Activated CD4-positive, alpha-beta T cell treated with anti-CD3 and anti-CD28 coated beads for 24 hours (primary cell): ENCODE results near the gene ADGRA1.
"Not testable (repeated sequence)": the region's sequence is repeated elsewhere in the genome, so short reads cannot be mapped to it uniquely, and the experiment has no call there.

Experiments
- DNase-seq, 2 donors: peaks; one replicate each; pipeline ENCODE4 v3.0.0-alpha.2; 2020; ENCODE audit warnings: low read depth in 2 of 2

The ADGRA1 gene

DNA sequence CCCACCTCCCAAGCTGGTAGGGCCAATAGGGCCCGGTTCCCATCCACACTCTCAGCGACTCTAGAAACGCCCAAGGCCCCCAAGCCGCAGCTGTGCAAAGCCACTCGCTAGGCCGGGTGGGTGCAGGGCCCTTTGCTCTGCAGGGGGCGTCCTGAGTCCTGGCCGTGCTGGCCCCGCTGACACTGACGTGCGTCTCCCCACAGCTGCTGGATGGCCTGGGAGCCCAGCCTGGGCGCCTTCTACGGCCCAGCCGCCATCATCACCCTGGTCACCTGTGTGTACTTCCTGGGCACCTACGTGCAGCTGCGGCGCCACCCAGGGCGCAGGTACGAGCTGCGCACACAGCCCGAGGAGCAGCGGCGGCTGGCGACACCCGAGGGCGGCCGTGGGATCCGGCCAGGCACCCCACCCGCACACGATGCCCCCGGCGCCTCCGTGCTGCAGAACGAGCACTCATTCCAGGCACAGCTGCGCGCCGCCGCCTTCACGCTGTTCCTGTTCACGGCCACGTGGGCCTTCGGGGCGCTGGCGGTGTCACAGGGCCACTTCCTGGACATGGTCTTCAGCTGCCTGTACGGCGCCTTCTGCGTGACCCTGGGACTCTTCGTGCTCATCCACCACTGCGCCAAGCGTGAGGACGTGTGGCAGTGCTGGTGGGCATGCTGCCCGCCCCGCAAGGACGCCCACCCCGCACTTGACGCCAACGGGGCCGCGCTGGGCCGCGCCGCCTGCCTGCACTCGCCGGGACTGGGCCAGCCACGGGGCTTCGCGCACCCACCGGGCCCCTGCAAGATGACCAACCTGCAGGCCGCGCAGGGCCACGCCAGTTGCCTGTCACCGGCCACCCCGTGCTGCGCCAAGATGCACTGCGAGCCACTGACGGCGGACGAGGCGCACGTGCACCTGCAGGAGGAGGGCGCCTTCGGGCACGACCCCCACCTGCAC lies 40.7 kb downstream of the ADGRA1 start:
- no peak for DNase-seq

DNA sequence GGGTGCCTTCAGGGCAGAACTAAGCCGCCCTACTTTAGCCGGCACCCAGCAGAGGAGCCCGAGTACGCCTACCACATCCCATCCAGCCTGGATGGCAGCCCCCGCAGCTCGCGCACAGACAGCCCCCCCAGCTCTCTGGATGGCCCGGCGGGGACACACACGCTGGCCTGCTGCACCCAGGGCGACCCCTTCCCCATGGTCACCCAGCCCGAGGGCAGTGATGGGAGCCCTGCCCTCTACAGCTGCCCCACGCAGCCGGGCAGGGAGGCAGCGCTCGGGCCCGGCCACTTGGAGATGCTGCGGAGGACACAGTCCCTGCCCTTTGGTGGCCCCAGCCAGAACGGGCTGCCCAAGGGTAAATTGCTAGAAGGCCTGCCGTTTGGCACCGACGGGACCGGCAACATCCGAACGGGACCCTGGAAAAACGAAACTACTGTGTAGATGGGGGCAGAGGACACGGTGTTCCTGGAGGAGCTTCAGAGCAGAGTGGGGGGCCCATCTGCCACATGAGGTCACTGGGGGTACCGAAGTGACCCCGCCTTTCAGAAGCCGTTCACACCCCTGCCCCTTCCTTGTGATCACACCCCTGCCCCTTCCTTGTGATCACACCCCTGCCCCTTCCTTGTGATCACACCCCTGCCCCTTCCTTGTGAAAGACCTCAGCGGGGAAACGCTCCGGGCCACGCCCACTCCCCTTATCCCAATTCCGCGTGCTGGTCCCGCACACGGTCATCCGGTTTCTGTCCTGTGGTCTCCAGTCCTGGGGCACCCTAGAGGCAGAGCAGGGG lies 41.5 kb downstream of the ADGRA1 start:
- DNase-seq = no peak

DNA sequence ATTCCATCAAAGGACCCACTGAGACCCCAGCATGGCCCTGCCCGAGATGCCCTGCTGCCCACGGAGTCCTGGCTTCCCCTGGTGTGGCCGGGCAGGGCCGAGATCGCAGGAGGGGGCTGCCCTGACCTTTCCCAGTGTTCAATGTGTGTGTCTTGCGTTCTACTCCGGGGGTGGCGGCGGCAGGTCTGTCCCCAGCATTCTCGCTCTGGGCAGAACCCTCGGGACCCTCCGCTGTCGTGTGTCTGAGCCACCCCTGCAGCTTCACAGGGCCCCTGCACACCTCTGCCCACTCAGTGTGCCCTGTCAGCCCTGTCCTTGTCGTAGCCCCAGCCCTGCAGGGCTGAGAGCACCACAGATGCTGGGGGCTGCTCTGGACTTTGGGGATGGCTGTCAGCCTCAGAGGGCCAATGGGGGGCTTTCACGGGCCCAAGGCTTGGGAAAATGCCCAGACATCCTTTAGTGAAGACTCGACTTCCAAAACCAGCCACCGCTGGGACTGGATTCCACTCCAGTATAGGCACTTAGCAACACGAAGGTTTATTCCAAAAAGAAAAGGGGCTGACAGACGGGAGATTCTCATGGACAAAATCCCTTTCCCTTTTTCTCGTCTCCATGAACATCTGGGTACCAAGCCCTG lies 42.3 kb downstream of the ADGRA1 start:
- no peak for DNase-seq

DNA sequence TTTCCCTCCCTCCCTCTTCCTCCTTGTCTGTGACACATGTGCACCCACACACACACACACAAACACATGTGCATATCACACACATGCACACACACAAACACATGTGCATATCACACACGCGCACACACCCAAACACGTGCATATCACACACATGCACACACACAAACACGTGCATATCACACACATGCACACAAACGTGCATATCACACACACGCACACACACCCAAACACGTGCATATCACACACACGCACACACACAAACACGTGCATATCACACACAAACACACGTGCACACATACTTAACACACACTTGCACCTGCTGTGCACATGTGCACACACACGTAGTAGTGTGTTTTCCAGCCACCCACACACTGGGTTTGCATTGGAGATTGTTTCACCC lies 42.9 kb downstream of the ADGRA1 start:
- no peak for DNase-seq

DNA sequence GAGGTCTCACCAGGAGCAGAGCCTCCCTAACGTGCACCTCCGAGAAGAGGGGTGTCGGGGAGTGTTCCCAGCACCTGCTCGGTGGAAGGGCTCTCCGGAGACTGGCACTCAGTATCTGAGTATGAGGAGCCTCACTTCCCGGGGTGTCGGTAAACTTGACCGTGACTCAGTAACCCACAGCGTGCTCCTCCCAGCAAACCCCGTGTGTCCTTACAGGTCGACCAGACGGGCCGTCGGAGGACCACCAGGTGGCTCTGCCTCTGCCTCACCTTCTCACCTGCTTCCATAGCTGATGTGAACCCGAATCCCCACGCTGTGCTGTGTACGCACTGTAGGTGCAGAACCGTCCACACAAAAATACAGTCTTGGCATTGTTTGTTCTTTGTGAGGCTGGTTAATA lies 43.3 kb downstream of the ADGRA1 start:
- DNase-seq = no peak

DNA sequence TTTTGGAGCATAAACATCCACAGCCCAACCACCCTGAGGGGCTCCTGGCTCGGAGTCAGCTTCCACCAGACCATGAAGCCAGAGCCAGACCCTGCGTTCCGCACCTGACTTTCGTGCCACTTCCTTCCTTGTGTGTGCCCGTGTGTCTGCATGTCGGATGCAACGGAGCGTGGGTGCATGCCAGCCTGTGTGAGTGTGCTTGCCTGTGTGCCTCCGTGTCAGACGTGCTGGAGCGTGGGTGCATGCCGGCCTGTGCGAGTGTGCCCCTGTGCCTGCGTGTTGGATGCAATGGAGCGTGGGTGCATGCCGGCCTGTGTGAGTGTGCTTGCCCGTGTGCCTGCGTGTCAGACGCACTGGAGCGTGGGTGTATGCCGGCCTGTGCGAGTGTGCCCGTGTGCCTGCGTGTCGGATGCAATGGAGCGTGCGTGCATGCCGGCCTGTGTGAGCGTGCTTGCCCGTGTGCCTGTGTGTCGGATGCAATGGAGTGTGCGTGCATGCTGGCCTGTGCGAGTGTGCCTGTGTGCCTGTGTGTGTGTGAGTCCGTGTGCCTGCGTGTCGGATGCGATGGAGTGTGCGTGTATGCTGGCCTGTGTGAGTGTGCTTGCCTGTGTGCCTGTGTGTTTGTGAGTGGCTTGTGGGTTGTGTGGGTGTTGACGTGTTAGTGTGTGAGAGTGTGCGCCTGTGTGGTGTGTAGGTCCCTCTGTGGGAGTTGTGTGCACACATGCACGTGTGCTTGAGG lies 44.2 kb downstream of the ADGRA1 start:
- no peak for DNase-seq

DNA sequence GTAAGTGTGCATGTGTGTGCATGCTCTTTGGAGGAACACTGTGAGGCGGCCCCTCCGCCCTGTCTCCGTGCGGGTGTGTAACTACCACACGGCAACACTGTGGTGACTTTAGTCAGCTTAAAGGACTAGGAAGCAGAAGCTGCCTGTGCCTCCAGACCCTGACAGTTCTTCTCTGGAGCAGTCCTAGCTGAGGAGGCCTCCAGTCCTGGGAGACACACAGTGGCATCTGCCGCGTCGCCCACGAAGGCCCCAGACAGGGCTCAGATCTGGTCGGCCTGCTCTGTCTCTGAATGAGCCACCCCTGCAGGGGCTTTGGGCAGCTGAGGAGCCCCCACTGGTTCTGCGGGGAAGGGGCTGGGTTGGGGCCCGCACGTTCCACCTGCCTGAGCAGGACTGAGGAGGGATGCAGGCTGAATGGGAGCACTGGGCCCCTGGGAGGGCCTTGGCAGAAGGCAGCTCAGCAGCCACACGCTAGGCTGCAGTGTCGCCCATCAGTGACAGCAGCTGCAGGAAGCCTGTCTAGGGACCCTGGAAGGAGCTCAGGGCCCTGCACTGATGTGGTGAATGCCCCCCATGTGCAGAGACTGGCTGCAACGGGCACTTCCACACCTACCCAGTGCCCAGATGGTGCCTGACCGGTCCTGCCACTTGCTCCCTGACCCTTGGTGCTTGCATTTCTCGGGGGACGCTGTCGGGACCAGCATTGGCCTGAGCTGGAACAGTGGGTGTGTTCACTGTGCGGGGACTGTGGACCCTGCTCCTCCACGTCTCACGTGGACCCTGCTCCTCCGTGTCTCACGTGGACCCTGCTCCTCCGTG lies 45.0 kb downstream of the ADGRA1 start:
- no peak for DNase-seq

DNA sequence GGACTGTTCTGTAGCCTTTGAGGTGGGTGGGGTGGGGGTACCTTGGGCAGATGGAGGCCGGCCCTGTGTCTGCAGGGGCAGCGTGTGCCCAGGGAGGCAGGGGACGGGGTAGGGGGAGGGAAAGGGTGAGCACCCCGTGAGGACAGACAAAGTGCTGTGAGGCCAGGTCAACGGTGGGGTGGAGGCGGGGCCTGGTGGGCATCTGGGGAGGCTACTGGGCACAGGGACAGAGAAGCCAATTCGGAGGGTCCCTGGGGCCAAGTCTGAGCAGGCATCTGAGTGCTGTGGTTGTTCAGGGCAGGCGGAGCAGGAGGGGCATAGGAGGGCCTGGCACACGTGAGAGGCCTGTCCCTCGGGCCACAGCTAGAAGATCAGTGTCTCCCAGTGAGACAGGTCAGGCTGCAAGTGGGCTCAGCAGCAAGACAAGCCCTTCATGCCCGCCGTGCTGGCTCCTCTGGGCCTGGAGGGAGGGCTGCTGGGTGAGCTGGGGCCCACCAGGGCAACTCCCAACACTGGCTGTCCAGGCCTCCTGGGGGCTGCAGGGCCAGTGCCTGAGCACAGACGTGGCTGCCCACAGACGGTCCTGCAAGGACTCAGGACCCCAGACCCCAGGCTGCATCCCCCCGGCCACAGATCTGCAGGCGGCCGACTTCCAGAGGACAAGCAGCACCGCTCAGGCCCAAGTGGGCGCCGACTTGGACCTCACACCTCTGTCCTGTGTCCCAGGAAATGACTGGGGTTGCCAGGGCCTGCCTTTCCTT lies 45.9 kb downstream of the ADGRA1 start:
- no peak for DNase-seq

DNA sequence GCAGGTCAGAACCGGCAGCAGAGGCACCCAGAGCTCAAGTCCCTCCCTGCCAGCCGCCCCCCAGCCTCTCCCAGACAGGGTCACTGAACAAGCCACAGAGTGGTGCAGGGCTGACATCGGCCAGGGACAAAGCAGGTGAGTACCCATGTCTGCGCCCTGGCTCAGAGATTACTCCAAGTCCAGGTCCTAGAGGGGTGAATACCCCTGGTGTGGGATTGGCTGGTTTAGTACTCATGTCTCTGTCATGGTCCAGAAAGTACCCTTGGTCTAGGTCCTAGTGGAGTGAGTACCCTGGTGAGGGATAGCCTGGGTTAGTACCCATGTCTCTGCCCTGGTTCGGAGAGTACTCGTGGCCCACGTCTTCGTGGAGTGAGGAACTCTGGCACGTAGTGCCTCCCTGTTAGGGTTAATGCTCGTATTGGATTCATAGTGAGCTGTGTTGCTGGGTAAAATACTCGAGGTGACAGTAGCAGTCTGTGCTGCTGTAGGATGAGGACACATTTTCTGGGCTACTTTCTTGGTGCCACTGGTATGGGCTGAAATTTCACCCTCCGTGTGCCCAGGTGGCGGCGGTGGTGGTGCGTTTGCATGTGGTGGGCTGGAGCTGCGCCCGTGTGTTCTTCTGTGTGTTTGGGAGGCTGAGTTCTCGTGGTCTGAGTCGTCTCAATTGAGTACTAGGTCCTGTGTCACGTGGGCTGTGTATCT lies 46.8 kb downstream of the ADGRA1 start:
- no peak for DNase-seq

DNA sequence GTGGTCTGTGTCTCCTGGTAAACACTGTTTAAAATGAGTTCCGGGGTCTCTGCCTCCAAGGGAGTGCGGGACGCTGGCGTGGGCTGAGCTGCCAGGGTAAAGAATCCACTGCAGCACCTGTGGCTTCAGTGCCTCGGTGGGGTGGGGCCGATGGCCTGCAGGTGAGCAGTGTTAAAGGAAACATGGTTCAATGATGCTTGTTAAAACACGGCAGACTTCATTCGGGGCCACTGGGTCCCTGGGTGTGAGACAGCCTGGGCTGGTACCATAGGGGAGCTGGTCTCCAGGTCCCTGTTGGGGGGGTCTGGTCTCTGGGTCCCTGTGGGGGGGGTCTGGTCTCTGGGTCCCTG lies 47.4 kb downstream of the ADGRA1 start:
- DNase-seq = no peak

DNA sequence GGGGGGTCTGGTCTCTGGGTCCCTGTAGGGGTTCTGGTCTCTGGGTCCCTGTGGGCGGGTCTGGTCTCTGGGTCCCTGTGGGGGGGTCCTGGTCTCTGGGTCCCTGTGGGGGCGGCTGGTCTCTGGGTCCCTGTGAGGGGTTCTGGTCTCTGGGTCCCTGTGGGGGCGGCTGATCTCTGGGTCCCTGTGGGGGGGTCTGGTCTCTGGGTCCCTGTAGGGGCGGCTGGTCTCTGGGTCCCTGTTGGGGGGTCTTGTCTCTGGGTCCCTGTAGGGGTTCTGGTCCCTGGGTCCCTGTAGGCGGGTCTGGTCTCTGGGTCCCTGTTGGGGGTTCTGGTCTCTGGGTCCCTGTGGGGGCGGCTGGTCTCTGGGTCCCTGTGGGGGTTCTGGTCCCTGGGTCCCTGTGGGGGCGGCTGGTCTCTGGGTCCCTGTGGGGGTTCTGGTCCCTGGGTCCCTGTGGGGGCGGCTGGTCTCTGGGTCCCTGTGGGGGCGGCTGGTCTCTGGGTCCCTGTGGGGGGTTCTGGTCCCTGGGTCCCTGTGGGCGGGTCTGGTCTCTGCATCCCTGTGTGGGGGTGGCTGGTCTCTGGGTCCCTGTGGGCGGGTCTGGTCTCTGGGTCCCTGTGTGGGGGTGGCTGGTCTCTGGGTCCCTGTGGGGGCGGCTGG lies 49.9 kb downstream of the ADGRA1 start:
- not testable (repeated sequence) for DNase-seq

DNA sequence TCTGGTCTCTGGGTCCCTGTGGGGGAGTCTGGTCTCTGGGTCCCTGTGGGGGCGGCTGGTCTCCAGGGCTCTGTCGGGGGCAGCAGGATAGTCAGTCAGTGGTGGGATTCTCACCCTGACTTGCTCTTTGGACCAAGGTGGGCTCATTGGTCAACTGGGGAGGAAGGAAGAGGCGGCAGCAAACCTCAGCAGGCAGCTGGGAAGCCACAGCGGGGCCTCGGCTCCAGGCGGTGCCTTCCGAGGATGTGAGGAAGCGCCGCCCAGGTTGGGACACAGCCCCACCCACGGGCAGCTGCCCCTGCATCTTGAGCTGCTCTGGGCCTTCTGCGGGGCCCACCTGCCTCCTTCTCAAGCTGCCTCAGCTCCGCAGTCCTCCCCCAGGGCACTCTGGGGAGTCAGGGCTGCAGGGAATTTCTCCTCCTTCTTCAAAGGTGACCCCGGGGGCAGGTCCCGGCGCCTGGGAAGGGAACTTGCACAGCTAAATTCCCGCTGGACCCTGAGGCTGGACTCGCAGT lies 51.9 kb downstream of the ADGRA1 start:
- no peak for DNase-seq

DNA sequence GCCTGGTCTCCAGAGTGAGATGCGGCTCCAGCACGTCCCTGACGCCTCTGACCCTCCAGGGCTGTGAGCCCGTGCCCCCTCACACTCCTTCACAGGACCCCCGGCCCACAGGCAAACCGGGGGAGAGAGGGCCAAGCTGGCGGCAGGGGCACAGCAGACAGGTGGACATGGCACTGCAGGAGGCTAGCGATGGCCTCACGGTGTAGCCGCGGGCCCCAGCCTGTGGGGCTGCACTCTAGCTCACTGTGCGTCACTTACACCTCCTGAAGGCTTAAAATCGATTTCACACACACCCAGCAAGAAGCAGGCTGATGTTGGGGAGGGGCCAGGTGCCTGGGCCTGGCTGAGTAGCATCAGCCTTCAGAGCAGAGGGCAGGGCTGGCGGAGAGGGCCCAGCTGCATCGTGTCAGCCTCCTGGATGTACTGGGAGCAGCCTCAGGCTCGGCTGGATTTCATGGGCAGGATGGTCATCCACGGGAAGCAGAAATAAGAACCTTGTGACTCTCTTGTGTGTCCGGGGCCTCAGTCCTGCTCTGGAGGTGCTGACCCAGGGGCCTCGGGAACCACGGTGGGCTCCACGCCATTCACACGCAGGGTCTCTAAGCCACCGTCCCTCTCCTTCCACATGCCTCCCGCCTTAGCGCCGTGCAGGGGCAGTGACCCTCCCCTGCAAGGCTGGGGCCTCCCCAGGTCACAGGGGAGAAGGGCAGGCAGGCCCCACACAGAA lies 52.9 kb downstream of the ADGRA1 start:
- no peak for DNase-seq

DNA sequence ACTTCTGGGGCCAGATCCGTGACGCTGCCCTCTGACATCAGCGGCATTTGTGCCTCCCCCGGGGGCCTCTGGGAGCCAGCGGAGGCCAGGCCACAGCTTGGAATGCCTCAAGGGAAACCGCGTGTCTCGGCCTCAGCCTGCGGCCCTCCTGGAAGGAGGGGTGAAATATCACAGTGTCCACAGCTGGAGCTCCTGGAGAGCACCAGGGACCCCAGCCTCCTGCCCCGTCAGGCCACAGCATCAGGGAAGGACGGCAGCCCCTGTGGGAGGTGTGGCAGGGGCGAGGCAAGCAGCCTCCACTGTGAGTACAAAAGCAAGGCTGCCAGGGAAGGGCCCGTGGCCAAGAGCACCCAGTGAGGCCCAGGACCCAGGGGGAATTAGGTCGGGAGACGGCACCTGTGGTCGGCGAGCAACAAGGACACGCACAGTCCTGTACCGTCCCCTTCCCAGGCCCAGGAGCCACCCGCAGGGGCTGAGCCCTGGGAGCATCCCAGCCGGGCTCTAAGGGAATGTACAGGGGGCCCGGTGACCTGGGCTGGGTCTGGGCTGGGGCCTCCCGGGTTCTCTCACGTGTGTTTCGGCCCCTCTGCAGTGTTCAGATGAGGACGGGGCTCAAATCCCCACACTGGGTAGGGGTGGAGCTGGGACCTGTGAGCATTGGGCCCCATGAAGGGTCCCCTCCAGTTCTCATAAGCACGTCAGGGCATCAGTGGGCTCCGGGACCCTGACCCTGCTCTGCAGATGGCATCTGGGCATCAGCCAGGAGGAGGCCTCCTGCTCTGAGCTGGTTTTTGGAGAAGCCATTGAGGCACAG lies 53.6 kb downstream of the ADGRA1 start:
- DNase-seq = no peak

DNA sequence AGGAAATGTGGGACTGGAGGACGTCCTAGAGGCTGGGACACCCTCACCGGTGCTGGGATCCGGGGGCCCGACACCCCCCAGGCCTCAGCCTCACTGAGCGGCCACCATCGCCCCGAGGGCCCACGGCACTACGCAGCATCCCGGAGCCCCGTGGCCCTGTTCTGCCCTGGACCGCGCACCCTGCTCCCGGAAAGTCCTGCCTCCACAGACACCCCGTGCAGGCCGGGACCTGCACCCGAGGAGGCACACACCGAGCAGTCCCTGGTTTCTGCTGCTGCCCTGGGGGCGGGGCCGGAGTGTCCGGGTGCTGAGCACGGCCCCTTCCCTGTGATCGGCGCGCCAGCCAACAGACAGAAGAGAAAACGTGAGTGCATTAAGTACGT lies 54.2 kb downstream of the ADGRA1 start:
- no peak for DNase-seq

DNA sequence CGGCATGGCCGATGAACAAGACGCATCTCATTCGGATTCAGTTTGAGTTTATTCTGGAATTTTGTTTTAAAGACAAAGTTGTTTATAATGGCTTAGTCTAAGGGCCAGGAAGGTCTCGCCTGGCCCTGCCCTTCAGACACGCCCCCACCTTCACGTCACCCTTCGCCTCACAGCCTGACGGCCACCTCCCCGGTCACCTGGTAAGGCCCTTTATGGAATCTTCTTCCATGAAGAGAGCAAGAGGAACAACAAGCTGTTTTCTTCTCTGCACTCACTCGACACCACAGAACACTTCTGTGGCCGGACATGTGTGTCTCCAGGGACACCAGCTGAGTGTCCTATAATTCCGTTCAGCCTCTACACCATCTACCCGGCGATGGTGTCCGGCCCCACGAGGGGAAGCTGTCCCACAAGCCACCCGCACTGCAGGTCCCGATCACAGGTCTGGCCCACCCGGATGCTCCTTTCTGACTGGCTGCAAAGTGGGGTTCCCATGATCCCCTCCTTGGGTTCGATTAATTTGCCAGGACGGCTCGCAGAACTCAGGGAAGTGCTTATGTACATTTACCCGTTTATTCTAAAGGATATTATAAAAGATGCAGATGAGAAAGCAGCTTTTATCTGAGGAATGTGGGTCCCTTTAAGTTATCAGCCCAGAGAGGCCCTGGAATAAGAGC lies 54.9 kb downstream of the ADGRA1 start:
- DNase-seq = no peak

DNA sequence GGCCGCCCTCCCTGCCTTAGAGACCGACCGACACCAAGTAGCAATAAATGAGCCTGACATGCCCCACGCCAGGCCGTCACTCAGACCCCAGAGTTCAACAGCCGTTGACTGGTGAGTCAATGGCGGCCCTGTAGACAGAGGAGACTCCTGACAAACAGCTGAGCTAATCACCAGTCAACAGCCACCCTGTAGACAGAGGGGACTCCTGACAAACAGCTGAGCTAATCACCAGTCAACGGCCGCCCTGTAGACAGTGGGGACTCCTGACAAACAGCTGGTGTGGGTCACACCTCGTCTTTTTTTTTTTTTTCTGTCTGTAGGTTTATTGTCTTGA lies 55.4 kb downstream of the ADGRA1 start:
- no peak for DNase-seq
